OCI-LY7 (cell line): ENCODE measurements around the gene NFKBIA. TPM values are rescaled to one million over a fixed set of nuclear protein-coding genes. Genes with fewer than 3 reads are reported as not detected.
"Not testable (repeated sequence)": the region's sequence is repeated elsewhere in the genome, so short reads cannot be mapped to it uniquely, and the experiment has no call there.

Experiments used
- BruUV-seq: library from RNA; stranded (reverse); fragments of 400-500 nt; replicated peaks from 2 replicates; lab custom pipeline; 2021; lab: Mats Ljungman, UMichigan
- CTCF ChIA-PET: fragments of 300-600 bp; sonication (Branson Sonifier 250); formaldehyde crosslinking; loops from one replicate; lab custom pipeline; 2022; ENCODE audit warnings: antibody characterized with exemption; ENCODE audit not compliant: unreplicated experiment; lab: Charles Lee
- POLR2A ChIA-PET: fragments of 300-600 bp; sonication (Branson Sonifier 250); formaldehyde crosslinking; loops from one replicate; lab custom pipeline; 2022; ENCODE audit warnings: antibody characterized with exemption; lab: Charles Lee
- DNase-seq: peaks from one replicate; pipeline ENCODE4 v3.0.0-alpha.2; 2015; ENCODE audit warnings: low spot score
- H2AFZ ChIP-seq: fragments of 200-600 bp; sonication (generic), shearing (Covaris generic); 2 replicates; pipeline ENCODE4 v1.6.1; 2014; ENCODE audit warnings: mild to moderate bottlenecking, antibody characterized with exemption, low read length, moderate library complexity
- H3K27ac ChIP-seq: fragments of 200-600 bp; sonication (generic); 2 replicates; pipeline ENCODE4 v1.5.1; 2014; ENCODE audit warnings: mixed run types, low read depth, mild to moderate bottlenecking, moderate library complexity, low read length, inconsistent platforms; ENCODE audit not compliant: poor library complexity, severe bottlenecking
- H3K36me3 ChIP-seq: fragments of 200-600 bp; sonication (generic); 2 replicates; pipeline ENCODE4 v1.6.1; 2014; ENCODE audit warnings: mild to moderate bottlenecking, antibody characterized with exemption, low read length, moderate library complexity, mixed read lengths; ENCODE audit not compliant: insufficient read depth
- H3K4me1 ChIP-seq: fragments of 200-600 bp; sonication (generic); 2 replicates; pipeline ENCODE4 v1.5.1; 2014; ENCODE audit warnings: mild to moderate bottlenecking, low read length; ENCODE audit not compliant: insufficient read depth, poor library complexity, severe bottlenecking
- H3K4me2 ChIP-seq: fragments of 200-600 bp; sonication (generic); 2 replicates; pipeline ENCODE4 v1.6.1; 2014; ENCODE audit warnings: mild to moderate bottlenecking, low read length
- H3K4me3 ChIP-seq: fragments of 200-600 bp; sonication (generic); 2 replicates; pipeline ENCODE4 v1.5.1; 2014; ENCODE audit warnings: mild to moderate bottlenecking, low read depth, low read length; ENCODE audit not compliant: poor library complexity, severe bottlenecking
- H3K79me2 ChIP-seq: fragments of 200-600 bp; sonication (generic); 2 replicates; pipeline ENCODE4 v1.6.1; 2016; ENCODE audit warnings: low read depth, mild to moderate bottlenecking, low read length, moderate library complexity, mixed read lengths; ENCODE audit not compliant: insufficient read depth
- H3K9me2 ChIP-seq: fragments of 200-600 bp; sonication (generic); 2 replicates; pipeline ENCODE4 v1.6.1; 2016; ENCODE audit warnings: mild to moderate bottlenecking, low read length, mixed read lengths; ENCODE audit not compliant: insufficient read depth
- H3K9me3 ChIP-seq: fragments of 200-600 bp; sonication (generic); 2 replicates; pipeline ENCODE4 v1.6.1; 2014; ENCODE audit warnings: mild to moderate bottlenecking, mixed run types, low read length, mixed read lengths
- H4K20me1 ChIP-seq: fragments of 200-600 bp; sonication (generic); 2 replicates; pipeline ENCODE4 v1.6.1; 2014; ENCODE audit warnings: mild to moderate bottlenecking, antibody characterized with exemption, low read length, moderate library complexity, mixed read lengths; ENCODE audit not compliant: insufficient read depth
- EZH2phosphoT487 ChIP-seq: fragments of 200-600 bp; sonication (generic); IDR thresholded peaks from 2 replicates; pipeline ENCODE4 v1.6.1; 2018; ENCODE audit warnings: low read depth, borderline replicate concordance, mild to moderate bottlenecking, mixed run types, antibody characterized with exemption, low read length, moderate library complexity, mixed read lengths
- intact Hi-C: fragments of 100-400 bp; cut with micrococcal nuclease; formaldehyde crosslinking; loops from one replicate; pipeline ENCODE4 v1.10.0; 2022; ENCODE audit not compliant: unreplicated experiment
- total RNA-seq, 2 experiments: library from RNA; depleted of rRNA in 1 of 2; stranded (reverse); fragments of >200 nt in 1 of 2; shearing (Covaris generic) in 1 of 2; gene quantifications; 2 replicates each; pipeline ENCODE4 v1.2.3, GENCODE V29; 2014 to 2022
- TF ChIP-seq, protein P1 (sequence below): fragments of 200-600 bp; sonication (generic); conservative IDR thresholded peaks from 2 replicates; pipeline ENCODE4 v1.5.1; 2014; ENCODE audit warnings: mild to moderate bottlenecking, antibody characterized with exemption, low read length, moderate library complexity, mixed read lengths

The NFKBIA gene
- total RNA-seq, 2 experiments from 2014 or later: 43.6 to 100 TPM

DNA sequence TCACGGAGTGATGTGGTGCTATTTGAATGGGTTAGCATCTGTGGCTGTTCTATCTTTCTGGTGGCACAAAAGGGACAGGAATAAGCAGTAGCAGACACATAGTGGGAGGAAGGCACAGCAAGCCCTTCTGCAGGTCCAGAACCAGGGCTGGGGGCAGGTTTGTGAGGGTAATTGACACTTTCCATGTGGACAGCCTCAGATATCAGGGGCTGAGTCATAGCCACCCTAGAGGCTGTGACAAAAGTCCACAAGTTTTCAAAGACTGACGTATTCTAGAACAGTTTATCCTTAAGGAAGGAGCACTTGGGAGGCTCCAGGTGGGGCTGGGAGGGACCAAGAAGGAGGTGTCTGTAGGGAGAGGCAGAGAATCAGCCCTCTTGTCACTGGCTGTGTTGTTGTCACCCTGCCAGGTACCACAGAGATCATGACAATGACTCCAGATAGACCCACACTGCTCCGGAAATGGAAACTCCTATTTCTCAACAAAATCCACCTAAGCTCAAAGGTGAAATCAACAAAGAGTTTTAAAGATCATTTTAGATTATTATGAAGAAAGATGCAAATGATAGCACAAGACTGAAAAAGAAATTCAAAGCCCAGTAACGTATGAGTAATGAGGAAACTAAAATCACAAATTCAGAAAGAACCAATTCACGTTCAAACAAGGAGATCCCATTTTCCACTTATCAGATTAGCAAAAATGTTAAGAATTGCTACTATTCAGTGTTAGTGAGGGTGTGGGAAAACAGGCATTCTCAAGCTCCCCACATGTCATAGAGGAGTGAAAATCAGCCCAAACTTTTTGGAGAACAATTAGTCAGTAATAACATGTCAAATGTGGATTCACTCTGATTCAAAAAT, 48.3 kb downstream of the NFKBIA start:
- Histone ChIP-seq H3K4me1 (no peaks in the 10 kb centered on the region), H3K9me3 (no peaks in the 10 kb centered on the region), H4K20me1 (no peaks in the 10 kb centered on the region), H3K79me2 (no peaks in the 10 kb centered on the region), H2AFZ (no peak overlapping the region), H3K36me3 (no peaks in the 10 kb centered on the region), H3K9me2 (no peaks in the 10 kb centered on the region), H3K4me2 (no peak overlapping the region), H3K4me3 (no peak overlapping the region), H3K27ac (no peak overlapping the region)
- ChIA-PET POLR2A (interaction anchor here (0.6 to 0.9 kb wide), 3 partner anchors 9 to 328 kb away, joined by 3 to 4 read pairs (median 3); no protein-coding TSS in a partner anchor), CTCF (no interaction called here)
- no peak for DNase-seq
- BruUV-seq: no TSS peak
- TF ChIP-seq, protein P1, sequence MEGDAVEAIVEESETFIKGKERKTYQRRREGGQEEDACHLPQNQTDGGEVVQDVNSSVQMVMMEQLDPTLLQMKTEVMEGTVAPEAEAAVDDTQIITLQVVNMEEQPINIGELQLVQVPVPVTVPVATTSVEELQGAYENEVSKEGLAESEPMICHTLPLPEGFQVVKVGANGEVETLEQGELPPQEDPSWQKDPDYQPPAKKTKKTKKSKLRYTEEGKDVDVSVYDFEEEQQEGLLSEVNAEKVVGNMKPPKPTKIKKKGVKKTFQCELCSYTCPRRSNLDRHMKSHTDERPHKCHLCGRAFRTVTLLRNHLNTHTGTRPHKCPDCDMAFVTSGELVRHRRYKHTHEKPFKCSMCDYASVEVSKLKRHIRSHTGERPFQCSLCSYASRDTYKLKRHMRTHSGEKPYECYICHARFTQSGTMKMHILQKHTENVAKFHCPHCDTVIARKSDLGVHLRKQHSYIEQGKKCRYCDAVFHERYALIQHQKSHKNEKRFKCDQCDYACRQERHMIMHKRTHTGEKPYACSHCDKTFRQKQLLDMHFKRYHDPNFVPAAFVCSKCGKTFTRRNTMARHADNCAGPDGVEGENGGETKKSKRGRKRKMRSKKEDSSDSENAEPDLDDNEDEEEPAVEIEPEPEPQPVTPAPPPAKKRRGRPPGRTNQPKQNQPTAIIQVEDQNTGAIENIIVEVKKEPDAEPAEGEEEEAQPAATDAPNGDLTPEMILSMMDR: no peak
- no peak for TF ChIP-seq EZH2phosphoT487
- intact Hi-C loops: no loop called here

DNA sequence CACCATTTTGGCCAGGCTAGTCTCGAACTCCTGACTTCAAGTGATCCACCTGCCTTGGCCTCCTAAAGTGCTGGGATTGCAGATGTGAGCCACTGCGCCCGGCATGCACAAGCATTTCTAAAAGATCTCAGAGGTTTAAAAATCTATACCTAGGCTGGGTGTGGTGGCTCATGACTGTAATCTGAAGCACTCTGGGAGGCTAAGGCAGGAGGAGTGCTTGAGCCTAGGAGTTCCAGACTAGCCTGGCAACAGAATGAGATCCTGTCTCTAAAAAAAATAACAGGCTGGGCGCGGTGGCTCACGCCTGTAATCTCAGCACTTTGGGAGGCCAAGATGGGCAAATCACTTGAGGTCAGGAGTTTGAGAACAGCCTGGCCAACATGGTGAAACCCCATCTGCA, 49.3 kb downstream of the NFKBIA start:
- H3K4me1 ChIP-seq, BruUV-seq, intact Hi-C loops, H3K9me2 ChIP-seq, H3K4me2 ChIP-seq, H3K36me3 ChIP-seq, H3K79me2 ChIP-seq, H4K20me1 ChIP-seq, H3K4me3 ChIP-seq, H3K27ac ChIP-seq, H3K9me3 ChIP-seq, CTCF ChIA-PET, DNase-seq, H2AFZ ChIP-seq, POLR2A ChIA-PET: not testable (repeated sequence)

DNA sequence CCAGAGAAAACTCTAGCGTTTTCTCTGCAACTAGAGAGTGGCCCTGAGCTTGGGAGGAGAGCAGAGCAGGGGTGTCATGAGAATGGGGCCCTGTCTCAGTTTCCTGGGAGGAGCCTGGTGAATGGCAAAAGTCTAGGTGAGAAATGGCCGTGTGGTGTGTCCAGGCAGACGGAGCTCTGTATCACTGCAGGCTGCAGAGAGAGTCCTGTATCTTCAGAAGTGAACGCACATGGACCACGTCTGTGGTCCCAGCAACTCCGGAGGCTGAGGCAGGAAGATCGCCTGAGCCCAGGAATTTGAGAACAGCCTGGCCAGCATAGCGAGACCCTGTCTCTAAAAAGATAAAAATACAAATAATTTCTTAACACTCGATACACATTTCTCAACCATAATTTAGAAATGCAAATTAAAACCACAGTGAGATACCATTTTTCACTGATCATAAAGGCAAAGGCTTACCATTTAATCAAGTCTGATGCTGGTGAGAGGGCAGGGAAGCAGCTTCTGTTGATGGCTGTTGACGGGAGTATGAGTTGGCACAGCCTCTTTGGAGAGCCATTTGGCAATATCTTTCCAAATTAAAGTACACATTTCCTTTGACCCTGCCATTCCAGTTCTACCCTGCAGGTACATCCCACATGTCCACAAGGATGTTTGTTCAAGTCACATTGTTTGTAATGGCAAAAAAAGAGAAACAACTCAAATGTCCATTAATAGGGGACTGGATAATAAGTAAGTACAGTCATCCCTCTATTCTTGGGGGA, 51.0 kb downstream of the NFKBIA start:
- Histone ChIP-seq H3K79me2 (no peaks in the 10 kb centered on the region), H4K20me1 (no peaks in the 10 kb centered on the region), H3K4me1 (no peaks in the 10 kb centered on the region), H3K4me3 (no peak overlapping the region), H3K27ac (no peak overlapping the region), H2AFZ (peak overlapping the region; percentile 30; the same call in 1 of the 2 replicates), H3K9me2 (no peaks in the 10 kb centered on the region), H3K9me3 (no peaks in the 10 kb centered on the region), H3K4me2 (no peak overlapping the region), H3K36me3 (no peaks in the 10 kb centered on the region)
- ChIA-PET POLR2A (no interaction called here), CTCF (no interaction called here)
- BruUV-seq: no TSS peak
- intact Hi-C loops: no loop called here
- DNase-seq: no peak
- TF ChIP-seq EZH2phosphoT487: no peak
- TF ChIP-seq, protein P1: no peak
